ENCODE data around the gene CIC.

The CIC gene

DNA sequence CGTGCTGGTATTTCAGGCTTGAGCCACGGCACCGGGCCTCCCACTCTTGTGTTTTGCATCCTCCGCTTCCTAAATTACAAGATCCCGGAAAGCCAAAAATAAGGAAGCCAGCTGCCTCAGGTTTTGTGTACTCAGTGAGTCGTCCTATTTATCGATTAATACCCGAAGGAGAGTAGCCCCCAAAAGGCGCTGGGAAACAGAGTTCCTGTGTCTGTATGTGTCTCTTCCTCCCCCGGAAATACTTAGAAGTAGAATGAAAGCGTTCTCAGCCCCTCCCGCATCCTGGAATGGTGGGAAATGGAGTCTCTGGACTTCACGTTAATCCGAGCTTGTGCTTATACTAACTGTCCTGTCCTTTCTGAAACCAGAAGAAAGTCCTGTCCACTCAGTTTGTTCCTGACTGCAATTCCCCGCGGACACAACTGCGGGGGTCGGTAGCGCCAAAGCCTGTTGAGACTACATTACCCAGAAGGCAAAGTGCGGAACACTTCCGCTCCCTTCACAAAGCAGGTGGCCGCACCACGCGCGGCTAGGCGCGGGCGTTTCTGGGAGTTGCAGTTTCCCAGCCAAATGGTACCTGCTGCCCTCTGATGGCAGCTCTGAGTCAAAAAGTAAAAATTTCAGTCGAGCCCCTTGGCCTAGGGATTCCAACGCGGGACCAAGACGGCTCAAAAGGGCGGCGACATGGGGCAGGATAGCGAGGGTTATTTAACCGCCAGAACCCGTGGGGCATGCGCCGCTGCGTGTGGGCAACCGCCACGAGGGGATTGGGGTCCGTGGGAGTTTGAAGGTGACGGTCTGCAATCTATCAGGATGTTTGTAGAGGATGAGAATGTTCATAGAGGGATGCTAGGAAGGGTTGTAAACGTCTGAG lies 24.5 kb upstream of the CIC start:
- DNase-seq = peak; percentile 93 to 97

DNA sequence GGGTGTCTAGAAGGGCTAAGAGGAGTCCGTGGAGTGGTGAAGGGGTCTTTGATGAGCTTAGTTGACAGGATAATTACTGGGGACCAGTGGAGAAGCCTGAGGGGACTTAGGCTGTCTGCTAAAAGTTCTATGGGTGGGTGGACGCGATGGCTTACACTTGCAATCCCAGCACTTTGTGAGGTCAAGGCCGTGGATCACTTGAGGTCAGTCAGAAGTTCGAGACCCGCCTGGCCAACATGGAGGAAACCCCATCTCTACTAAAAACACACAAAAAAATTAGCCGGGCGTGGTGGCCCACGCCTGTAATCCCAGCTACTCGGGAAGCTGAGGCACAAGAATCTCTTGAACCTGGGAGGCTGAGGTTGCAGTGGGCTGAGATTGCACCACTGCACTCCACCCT lies 23.8 kb upstream of the CIC start:
- no peak for DNase-seq

DNA sequence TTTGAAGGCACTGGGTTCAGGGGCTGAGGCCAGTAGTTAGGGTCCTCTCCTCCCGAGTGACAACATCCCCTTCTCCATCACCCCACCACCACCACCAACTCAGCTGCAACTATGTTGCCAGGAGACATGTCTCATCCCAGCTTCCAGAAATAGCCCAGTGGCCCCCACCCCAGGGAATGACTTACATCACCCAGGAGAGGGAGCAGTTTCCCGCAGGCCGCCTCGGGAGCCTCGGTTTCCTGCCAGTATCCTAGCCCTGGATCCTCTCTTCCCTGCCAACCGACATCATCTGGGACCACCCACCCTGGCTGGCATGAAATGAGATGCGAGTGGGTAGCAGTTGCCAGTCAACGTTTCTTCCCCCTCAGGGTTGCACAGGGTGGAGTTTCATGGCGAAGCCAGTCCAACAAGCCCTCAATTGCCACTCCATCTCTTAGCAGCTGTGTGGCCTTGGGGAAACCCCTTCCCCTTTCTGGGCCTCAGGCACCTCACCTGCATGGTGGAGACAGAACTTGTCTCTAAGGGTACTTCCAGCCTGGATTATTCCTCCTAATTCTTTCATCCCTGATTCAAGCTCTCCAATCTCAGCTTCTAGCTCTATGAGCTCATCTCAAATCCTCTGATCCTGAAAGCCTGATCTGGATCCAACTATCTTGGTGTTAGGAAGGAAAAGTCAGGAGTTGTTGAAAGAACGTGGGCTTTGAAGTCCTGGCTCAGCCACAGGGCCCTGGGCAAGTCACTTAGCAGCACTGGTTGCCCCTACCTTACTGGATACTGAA lies 22.7 kb upstream of the CIC start:
- peak; percentile 41 to 70 for DNase-seq

DNA sequence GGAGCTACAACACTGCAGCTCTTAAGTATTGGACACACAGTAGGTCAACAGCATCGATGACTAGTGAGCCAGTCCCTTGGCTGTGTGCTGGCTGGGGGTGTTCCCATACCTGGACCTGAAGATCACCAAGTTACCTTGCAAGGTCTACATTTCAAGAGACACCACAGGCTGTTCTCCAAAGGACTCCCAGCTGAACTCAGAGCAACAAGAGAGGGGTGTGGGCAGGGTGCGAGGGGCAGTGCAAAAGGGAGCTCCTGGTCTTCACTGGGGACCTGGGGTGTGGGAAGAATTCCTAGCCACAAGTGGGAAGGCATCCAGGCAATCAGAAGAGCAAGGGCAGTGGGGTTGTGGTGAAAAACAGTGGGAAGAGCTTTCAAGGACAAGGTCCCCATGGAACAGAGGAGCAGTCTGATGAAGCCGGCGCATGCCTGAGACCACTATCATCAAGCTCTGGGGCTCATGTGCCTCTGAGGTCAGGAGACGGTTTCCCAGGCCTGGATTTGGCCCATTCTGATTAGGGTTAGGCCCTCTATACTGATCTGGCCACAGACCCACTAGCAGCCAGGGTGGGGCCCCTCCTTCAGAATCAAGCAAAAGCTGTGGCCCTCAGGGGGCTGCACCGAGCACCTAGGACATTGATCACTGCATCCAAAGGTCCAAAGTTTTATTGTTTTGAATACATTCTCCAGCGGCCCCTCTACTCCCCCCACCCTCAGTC lies 22.0 kb upstream of the CIC start:
- DNase-seq = no peak

DNA sequence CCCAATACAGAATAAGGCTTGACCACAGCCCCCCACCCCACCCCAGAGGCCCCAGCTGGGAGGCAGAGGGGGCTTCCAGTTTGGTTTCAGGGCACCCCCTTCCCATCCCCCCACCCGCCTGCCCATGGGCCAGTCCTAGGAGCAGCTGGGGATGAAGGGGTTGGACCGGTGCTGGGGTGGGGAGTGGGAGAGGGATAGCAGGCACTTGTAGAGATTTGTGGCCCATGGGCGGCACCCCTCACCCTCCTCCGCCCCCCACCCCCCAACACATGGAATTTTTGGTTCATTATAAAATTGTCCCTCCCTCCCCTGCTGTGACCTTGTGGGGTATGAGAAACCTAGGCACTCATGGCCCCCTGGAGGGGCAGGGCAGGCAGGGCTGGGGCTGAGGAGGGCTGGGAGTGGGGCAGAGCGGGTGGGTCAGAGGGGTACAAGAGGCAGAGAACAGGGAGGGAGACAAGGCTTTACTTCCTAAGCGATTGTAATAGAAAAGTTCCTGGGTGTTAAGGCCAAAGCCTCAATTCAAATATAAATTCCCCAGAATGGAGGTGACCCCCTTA lies 21.3 kb upstream of the CIC start:
- DNase-seq = no peak

DNA sequence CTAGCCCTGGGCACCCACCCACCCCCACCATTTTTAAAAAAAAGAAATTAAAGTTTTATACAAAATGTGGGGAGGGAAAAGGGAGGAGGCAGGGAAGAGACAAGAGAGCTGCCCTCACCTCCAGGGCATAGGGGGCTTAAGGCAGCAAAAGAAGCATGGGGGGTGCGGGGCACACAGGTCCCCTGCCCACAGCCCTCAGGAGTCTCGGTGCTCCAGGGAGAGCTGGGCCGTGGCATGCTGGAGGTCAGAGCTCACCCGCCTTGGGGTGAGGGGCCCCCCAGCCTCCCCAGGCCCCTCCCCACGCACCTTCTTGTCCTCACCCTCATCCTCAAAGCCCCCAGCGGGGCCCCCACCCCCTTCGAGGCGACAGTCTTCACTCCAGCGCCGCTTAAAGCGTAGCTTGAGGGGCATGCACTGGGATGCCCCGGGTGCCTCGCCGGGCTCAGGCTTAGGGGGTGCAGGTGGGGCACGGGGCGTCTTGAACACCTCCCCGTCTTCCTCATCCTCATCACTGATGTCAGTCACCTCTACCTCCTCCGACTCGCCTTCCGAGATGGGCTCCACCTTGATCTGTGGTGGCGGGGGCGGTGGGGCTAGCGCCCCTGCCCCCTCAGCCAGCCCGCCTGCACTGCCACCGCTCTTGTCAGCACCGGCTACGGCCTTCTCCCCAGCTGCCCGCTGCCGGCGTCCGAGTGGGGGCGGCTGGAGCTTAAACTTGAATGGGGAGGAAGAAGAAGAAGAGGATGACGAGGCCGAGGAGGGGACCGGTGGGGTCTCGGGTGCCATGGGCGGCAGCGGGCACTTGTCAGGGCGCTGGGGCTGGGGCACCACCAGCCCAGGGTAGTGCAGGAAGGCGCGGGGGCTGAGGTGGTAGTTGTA lies 20.5 kb upstream of the CIC start:
- DNase-seq = no peak

DNA sequence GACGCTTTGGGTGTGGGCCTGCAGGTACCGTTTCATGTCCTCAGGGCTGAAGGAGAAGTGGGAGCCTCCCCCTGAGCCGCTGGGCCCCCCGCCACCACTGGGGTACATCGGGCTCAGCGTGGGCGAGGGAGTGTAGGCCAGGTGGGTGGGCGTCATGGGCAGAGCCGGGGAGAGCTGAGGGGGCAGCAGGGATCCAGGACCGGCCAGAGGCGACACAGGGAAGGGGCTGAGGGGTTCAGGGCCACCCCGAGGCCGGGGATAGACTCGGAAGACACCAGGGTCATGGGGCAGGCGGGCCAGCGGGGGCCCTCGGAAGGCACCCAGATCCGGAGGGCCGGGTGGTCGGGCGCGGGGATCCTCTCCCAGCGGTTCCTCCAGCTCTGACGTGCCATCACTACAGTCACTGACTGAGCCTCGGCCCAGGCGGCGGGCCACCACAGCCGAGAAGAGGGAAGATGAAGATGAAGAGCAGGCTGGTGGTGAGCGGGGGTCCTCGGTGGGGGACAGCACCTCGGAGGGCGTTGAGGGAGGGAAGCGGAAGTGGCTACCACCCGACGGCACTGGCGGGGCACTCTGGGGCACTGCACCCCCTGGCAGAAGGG lies 19.8 kb upstream of the CIC start:
- DNase-seq = no peak

DNA sequence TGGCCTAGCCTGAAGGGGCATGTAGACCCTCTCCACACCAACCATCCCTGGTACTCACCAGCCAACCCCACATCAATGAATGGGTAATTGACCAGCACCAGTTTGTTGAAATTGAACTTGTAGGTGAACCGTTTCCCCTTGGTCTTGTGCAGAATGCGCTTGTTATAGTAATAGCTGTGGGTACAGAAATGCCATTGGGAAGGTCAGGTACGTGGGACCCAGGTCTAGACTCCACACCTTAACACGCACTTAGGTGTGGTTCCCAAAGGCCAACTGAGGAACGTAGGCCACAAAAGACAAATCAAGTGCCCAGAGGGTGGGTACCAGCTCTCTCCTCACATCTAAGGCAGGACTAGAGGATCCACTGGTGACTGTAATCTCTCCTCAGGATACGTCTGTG lies 19.3 kb upstream of the CIC start:
- DNase-seq = no peak

DNA sequence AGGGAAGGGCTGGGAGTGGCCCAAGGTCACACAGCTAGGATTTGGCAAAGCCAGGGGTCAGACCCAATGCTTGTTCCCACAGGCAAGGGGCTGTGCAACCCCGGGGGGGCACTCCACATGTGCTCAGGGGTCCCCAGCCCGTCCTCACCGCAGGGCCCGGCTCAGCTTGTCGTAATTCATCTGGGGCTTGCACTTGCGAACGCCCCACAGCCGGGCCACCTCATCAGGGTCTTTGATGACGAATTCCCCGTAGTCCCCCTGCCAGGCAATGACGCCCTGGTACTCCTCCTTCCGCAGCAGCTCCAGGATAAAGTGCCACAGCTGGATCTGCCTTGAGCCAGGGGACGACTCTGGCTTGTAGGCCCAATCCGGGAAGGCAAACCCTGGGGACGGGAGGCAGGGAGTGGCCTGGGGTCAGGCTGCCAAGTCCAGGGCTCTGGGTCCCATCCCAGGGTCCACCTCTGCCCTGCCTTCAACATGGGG lies 18.8 kb upstream of the CIC start:
- DNase-seq = no peak

DNA sequence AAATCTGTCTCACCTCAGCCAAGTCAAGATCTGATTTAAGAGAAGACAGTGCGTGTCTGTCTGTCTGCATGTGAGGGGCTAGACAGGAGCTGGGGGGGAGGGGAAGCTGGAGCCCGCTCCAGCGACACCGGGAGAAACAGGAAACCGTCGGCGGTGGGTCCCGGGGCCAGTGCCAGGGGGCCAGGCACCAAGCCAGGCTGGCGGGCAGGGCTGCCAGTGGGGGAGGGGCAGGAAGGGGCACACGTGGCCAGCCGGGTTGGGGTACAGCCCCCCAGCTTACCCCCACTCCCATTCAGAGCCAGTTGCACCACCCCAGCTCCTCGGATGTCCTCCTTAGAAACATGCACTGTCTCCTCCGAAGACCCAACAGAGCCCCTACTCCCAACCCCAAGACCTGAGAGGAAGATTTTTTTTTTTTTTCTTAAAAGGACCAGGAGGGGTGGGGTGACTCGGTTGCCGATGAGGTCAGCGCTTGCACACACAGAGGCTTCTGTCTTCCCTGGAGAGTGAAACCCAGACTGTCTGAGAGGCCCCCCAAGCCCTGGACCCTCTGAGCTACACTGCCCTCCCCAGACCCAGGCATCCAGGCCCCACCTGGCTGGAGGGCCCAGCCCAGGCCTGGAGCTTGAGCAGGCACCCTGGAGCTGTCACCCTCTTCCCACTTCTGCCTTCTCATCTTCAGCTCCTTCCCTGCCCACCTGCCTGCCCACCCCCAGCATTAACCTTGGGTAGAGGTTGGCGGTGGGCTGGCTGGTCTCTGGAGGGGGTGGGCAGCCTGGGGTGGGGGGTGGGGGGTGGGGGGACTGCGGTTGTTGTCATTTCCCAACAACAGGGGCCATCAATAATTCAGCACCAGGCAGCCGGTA lies 18.2 kb upstream of the CIC start:
- DNase-seq = no peak

DNA sequence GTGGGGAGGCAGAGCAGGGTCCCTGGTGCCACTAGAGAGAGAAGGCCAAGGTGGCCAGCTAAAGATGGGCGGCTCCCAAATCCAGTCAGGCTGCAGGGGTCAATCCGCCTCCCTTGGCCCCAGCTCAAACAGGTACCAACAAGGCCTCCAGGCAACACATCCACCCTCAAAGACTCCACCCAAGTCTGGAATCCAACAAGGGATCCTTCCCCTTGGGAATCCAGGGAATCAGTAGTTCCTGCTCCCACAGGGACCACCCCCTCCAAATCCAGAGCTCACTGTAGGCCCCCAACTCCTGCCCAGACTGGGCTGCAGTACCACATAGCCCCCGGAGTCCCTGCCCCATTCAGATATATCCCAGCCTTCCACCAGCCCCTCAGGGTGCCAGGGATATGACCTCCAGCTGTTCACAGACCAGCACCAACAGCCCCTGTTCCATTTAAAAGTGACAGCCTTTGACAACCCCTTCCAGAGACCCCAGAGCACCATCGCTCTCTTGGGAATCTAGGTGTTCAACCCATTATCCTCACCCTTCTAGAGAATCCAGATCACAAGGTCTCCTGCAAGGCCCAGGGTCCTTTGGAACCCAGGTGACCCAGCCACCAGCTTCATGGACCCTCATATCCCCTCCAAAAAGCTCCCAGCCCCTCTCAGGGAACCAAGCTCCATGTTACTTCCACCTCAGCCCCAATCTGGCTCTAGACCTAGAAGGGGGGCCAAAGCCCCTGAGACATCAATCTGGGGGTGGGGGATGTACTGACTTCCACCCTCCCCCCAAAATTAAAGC lies 17.3 kb upstream of the CIC start:
- no peak for DNase-seq

DNA sequence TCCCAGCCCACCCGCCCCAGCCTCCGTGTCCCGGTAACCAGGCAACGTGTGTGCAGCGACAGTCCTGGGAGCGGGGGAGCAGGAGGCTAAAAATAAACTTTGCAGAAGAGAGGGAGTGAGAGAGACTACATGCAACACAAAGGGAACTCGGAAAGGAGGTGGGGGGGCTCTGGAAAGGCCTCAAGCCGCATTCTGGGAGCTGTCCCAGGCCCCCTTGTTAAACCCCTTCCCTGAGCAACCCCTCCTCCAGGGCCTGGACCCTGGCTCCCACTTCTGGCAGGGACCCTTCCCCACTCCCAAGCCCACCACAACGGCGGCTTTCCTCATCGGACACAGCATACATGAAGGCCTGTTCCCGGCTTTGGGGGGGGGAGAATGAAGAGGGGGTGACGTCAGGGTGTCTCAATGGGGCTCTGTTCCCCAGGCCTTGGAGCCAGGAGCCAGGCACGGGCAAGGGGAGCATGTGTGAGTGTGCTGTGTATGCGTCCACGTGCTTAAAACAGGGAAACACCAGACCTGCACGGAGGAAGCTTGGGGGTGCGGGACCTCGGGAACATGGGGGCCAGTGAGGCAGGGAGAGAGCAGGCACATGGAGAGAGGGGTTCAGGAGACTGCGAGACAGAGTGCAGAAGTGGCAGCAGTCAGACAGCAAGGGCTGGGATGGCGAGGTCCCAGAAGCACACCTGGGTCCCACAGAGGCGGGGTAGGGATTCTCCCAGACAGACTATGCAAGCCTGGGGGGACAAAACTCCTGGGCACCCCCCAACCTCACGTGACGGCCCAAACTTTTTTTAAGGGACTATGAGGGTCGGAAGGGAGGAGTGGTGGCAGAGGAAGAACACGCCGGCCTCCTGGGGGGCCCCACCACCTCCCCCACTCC lies 16.4 kb upstream of the CIC start:
- DNase-seq = peak; percentile 8 to 31

DNA sequence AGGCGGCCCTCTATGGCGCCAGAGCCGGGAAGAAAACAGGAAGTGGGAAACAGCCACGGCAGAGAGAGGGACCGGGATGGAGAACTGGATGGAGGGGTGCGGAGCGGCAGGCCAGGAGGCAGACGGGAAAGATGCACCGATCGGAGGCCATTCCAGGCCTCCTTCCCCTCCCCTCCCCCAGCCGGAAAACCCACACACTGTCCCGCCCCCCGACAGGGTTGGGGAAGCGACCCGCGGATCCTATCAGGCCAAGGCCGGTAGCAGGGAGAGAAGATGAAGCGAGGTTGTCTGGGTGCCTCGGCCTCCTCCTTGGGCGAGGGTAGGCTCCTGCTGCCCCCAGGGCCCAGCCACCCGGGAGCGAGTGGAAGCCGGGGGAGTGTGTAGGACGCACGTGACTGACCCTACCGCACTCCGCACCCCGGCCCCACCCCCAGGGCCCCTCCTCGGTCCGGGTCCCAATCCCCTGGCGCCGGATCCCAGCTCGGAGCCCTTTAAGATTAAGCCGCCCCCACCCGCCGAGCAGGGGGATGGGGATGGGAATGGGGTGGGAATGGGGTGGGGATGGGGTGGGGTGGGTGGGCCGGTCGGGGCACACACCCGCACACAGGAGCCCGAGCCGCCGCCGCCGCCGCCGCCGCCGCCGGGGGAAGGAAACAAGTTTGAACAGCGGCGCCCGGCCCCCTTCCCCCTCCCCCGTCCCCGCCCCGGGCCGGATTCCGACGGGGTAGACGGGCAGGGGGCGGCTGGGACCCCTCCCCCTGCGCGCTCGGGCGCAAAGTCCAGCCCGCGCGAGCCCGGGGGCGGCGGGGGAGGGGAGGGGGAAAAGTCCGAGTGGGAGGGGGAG lies 15.6 kb upstream of the CIC start:
- peak; percentile 66 to 89 for DNase-seq

DNA sequence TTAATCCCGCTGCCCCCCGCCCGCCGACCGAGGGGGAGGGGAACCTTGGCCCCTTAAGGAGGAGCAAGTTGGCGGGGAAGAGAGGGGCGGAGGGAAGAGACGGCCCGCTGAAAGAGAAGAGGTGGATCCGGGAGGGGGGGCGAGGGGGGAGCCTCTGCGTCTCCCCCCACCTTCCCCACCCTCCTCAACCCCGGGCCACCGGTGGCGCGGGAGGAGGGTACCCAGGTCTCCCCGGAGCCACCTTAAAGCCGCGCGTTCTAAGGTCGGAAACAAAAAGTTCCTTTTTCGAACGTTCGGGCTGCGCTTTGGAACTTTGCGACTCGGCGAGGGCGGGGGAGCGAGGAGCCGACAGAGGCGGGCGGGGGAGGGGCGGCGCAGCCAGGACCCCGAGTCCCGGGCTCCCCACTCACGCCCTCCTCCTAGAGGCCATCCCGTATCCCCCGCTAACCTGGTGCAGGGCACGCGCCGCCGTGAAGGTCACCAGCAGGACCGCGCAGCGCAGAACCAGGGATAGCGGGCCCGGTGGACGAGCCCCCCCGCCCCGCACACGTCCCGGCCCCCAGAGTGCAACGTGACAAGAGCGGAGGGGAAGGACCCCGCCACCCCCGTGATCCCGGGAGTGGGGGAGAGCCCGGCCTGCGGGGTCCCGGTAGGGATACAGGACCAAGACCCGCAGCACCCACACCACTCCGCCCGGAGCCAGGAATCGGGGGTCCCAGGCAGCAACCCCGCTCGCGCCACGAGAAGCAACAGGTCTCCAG lies 14.8 kb upstream of the CIC start:
- peak; percentile 50 to 83 for DNase-seq

DNA sequence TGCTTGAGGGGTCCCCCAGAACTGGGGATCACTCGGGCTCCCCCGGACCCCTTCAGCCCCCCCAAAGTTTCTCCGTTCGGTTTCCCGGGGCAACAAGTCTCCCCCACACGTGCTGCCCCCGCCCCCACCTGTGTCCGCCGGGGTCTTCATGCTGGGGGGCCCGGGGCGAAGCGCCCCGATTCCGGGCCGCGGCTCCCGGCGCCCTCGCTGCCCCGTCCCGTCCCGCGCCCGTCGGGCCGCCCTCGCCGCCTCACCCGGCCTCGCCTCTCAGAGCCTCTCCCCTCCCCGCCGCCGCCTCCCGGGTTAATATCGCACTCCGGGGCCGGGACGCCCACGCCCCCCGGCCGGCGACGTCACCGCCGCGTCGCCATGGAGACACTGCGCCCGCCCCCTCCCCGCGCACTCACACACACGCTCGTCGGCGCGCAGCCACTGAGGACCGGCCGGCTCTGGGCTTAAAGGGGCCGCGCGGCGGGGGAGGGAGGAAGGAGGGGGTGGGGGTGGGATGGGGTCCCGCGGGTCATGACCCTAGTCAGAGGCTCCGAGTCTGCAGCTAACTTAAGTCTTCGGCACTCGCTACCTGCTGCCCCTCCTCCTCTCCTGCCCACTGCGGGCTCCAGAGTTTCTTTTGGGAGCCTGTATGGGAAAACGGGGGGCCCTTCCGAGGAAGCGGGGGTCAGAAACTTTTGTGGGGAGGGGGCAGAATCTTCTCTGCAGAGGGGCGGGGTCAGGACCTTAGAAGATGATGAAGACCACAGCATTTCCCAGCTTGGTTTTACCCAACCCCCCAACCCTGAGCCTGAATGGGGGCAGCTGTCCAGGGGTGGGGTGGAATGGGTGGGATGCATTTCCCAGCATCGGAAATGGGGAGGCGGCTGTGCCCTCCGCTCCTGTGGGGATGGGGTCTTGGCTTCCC lies 13.9 kb upstream of the CIC start, which contains the start of gene ERF:
ERF (minus strand) TSS at position 279 of the 916 bp plus-strand sequence; CDS start at position 150, 129 bp downstream.
- peak; percentile 69 to 97 for DNase-seq

Measured in NCI-H526 (cell line).